ENCODE measurements around the gene MFSD2B.
"Not testable (repeated sequence)": the region's sequence is repeated elsewhere in the genome, so short reads cannot be mapped to it uniquely, and the experiment has no call there.

MFSD2B gene, protein sequence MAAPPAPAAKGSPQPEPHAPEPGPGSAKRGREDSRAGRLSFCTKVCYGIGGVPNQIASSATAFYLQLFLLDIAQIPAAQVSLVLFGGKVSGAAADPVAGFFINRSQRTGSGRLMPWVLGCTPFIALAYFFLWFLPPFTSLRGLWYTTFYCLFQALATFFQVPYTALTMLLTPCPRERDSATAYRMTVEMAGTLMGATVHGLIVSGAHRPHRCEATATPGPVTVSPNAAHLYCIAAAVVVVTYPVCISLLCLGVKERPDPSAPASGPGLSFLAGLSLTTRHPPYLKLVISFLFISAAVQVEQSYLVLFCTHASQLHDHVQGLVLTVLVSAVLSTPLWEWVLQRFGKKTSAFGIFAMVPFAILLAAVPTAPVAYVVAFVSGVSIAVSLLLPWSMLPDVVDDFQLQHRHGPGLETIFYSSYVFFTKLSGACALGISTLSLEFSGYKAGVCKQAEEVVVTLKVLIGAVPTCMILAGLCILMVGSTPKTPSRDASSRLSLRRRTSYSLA

DNA sequence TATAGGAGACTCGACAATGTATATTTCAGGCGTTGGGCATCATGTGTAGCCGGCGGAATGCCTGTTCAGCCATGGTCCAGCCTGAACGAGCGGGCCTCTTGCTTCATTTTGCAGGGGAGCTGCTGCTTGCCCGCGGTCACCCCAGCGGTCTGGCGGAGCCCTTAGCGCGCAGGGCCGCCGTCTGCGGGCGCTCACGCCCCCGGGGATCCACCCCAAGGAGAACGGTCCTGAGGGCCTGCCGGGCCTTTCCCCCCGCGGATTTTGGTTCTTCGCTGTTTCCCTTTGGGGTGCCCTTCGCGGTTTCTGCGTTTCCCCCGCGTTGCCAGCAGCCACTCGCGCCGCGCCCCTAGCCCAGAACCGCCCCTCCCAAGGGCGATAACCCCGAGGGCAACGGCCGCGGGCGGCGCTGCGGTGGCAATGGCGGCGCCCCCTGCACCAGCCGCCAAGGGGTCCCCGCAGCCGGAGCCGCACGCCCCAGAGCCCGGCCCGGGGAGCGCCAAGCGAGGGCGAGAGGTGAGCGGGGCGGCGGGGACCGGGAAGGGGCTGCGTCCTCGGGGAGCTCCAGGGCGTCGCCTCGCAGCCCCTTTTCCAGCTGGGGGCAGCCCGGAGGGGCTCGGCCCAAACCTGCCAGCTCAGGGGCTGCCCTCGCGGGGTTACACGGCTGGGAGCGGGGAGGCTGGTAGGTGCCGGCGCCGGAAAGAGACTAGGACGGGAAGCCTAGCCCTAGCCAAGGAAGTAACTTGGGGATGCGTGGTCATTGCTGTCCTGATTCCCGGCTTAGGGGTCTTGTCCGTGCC, at the start of gene MFSD2B:
MFSD2B (plus strand) TSS at position 406 of the 797 bp plus-strand sequence; CDS start at position 418, 12 bp downstream.
- no peak for DNase-seq

DNA sequence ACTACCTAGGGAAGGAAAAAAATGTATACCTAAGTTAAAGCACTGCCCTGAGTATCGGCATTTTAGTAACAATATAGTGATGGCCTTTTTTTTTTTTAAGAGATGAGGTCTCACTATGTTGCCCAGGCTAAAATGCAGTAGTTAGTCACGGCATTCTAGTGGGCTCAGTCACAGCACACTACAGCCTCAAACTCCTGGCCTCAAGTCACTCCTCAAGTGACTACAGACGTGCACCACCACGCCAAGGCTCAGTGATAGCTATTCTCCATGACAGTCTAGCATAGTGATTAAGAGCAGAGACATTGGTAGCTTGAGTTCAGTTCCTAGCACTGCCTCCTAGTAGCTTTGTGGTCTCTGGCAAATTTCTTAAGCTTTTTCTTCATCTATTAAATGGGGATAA, 42.0 kb upstream of the MFSD2B start:
- DNase-seq: no peak

DNA sequence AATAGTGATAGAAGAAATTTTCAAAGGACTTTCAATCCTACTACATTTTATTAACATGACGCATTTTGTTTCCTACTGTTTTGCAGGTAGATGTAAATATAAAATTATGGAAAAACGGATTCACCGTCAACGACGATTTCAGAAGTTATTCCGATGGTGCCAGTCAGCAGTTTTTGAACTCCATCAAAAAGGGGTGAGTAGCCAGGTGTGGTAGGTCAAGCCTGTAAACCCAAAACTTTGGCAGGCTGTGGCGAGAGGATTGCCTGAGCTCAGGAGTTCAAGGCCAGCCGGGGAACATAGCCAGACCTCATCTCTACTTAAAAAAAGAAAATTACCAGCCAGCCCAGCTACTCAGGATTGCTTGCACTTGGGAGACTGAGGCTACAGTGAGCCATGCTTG, 33.0 kb upstream of the MFSD2B start:
- DNase-seq: no peak

DNA sequence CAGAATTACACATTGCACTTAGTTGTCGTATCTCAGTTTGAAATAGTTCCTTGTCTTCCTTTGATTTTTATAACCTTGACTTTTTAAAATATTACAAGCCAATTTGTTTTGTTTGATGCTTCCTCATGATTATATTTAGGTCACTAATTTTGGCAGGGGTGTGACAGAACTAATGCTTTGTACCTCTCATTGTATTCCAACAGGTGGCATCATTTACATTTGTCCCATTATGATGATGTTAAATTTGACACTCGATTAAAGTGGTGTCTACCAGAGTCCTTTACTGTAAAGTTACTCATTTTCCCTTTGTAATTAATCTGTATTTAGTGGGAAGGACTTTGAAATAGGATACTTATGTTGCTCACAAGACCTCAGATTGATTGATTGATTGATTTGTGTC, 21.5 kb upstream of the MFSD2B start:
- DNase-seq: peak; percentile 25

DNA sequence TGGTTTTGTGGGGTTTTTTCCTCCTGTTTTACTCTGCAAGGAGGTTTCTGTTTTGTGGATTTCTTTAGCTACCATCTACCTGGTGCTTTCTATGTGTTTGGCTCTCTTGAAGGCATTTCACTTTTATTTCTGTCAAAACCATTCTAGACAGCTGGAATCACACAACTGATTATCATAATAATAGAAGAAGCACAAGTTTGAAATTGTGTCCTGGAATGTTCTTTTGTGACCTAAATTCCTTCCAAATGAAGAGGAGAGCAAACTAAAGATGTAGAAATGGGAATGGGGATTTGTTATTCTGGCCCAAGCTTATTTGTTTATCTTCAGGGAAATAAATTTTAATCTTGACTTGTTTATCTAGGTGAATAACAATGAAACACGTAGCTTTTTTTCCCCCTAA, 17.0 kb upstream of the MFSD2B start:
- no peak for DNase-seq

DNA sequence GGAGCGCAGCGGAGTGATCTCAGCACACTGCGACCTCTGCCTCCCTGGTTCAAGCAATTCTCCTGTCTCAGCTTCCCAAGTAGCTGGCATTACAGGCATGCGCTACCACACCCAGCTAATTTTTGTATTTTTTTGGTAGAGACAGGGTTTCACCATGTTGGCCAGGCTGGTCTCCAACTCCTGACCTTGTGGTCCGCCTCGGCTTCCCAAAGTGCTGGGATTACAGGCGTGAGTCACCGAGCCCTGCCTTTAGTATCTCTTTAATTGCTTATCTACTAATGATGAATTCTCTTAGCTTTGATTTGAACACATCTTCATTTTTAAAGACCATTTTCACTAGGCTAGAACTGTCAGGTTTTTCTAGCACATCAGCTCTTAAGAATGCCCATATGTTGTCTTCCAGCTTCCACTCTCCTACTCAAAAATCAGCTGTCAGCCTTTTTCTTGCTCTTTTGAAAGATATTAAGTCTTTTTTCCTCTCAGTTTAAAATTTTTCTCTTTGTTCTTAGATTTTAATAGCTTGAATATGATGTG, 16.1 kb upstream of the MFSD2B start:
- DNase-seq: no peak

DNA sequence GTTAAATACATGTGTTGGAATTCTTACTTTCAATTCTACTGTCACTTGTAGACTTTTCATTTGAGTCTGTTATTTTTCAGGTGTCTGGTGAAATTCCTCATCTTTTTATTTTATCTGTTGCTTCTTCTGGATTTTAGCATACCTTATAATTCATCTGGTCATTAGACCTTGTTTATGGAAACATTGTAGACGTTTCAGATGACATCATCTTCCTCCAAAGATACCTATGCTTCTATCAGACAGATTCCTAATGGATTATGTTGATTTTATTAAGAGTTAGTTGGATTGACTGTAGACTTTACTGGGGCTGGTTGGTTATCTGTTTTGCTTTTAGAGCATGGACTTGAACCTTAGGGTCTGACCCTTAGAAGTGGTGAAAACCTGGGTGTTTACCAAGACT, 15.3 kb upstream of the MFSD2B start:
- no peak for DNase-seq

DNA sequence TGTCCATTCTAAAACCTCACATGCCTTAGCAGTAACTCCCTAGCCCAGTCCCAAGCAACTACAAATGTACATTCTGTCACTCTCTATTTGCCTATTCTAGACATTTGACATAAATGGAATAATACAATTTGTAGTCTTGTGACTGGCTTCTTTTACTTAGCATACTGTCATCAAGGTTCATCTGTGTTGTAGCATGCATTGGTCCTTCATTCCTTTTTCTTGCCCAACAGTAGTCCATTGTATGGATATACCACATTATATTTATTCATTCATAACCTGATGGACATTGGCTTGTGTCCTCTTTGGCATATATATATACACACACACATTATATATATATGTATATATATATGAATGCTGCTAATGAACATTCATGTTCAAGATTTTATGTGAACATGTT, 2.2 kb upstream of the MFSD2B start:
- no peak for DNase-seq

DNA sequence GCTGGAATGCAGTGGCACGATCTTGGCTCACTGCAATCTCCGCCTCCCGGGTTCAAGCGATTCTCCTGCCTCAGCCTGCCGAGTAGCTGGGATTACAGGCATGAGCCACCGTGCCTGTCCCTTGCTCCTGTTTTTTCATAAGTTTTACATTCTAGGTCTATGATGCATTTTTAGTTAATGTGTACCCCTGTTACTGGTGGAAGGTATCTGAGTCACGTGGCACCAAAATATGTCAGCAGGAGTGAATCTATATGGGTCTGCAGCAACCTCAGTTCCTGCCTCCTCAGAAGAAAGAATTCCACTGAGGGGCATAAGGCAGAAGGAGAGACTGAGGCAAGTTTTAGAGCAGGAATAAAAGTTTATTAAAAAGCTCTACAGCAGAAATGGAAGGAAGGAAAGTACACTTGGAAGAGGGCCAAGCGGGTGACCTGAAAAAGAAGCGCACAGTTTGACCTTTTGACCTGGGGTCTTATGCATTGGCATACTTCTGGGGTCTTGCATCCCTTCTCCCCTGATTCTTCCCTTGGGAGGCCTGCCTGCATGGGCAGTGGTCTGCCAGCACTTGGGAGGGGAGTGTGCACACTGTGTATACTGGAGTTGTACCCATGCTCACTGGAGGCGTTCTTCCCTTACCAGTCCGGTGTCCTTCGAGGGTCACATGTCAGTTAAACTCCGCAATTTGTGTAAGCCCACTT, 1.1 kb upstream of the MFSD2B start:
- DNase-seq: no peak

DNA sequence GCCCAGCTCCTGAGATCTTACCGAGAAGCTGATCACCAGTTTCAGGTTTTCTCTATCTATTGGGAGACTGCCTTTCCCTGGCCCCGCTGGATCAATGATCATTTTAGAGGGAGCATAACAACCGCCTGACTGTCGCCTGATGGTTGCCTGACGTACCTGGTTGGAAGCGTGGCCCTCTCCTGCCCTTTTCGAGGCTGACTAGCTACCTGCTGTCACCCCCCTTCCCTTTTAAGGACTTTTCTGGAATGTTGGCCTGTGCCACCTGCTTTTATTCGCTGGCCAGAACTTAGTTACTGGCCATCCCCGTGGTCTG, 562 bp upstream of the MFSD2B start:
- no peak for DNase-seq

DNA sequence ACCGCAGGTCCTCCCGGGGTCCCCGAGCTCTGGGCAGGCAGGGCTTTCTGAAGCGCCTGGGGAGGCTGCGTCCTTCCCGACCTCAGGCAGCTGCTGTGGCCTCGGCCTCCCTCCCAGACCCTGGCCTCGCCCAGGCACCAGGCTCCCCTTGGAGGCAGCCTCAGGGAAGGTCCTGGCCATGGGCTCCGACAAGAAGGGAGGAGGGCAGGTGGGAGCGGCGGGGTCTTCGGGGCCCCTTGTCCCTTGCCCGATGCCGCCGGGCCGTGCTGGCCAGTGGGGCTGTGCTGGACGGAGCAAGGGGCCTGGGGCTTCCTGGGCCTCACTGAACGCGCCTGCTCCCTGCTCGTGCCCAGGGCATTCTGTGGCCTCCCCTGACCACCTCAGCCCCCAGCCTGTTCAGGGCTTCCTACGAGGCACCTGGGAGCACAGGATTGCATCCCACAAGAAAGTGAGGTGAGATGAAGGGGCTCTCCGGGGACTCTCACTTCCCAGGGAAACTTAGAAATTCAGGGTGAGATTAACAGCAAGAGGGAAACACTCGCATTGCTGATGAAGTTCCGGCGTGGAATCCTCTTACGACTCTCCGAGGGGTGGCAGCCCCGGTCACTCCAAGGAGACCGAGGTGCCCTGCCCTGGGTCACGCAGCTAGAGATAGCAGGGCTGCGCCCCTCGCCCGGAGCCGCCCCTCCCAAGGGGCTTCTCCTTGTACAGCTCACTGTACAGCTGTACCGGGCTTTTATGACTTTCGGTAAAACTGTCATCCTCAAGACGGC, 778 bp downstream of the MFSD2B start:
- no peak for DNase-seq

DNA sequence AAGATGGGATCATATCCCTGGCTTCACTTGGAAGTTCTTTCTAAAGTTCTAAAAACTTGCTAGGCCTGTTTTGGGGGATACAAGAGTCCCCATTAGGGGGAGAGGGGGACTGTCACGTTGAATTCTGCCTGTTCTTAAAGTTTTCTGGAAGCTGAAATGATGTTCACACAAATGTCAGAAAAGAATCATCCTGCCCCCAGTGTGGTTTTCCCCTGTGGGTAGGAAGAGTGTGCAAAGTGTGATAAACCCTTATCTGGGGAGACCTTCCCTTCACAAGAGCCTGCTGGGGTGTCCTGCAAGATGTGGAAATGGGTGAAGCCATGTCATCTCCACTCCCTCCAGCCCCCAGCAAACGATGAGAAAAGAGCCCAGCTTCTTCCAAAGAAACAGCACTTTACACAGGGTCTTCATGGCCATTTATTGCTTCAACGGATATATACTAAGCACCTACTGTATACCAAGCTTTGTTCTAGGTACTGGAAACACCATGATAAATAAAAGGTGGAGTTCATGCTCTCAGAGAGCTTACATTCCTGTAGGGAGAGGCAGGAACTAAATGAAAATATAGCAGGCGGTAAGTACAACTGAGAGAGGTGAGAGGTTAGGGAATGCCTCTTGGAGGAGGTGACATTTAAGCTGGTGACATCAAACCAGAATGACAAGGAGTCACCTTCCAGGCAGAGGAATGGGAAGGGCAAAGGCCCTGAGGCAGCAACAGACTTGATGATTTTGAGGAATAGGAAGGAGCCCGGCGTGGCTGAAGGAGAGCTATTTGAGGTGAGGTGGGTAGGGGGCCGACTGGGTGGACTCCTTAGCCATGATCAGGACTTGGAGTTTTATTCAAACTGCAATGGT, 1.6 kb downstream of the MFSD2B start:
- DNase-seq: no peak

DNA sequence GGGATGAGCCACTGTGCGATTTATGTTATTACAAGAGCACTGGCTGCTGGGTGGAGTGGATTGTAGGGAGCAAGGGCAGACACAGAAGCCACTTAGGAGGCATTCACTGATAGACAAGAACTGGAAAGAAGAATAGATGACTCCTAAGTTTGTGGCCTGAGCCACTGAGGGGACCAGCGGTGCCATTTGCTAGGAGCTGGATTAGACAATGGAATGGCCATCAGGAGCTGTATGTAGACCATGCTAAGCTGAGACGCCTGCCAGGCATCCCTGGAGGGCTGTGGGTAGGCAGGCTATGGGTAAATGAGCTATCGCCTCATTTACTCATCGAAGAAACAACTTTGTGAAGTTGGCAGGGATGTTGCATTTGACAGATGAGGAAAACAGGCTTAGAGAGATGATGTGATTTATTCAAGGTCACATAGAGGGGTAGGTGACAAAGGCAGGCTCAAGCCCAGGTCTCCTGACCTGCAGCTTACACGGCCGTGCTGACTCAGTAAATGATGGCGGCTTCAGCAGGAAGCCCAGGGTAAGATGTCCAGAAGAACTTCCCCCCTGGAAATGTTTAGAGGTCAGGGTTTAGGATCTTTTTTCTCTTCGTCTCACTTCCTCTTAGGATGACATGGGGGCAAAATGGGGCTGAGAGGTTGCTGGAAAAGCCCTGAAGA, 2.8 kb downstream of the MFSD2B start:
- DNase-seq: no peak

DNA sequence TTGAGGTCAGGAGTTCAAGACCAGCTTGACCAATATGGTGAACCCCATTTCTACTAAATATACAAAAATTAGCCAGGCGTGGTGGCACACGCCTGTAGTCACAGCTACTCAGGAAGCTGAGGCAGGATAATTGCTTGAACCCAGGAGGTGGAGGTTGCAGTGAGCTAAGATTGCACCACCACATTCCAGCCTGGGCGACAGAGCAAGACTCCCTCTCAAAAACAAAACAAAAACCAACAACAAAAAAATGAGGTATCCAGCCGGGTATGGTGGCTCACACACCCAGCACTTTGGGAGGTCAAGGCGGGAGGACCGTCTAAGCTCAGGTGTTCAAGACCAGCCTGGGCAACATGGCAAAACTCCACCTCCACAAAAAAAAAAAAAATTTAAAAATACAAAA, 5.0 kb downstream of the MFSD2B start:
- not testable (repeated sequence) for DNase-seq

DNA sequence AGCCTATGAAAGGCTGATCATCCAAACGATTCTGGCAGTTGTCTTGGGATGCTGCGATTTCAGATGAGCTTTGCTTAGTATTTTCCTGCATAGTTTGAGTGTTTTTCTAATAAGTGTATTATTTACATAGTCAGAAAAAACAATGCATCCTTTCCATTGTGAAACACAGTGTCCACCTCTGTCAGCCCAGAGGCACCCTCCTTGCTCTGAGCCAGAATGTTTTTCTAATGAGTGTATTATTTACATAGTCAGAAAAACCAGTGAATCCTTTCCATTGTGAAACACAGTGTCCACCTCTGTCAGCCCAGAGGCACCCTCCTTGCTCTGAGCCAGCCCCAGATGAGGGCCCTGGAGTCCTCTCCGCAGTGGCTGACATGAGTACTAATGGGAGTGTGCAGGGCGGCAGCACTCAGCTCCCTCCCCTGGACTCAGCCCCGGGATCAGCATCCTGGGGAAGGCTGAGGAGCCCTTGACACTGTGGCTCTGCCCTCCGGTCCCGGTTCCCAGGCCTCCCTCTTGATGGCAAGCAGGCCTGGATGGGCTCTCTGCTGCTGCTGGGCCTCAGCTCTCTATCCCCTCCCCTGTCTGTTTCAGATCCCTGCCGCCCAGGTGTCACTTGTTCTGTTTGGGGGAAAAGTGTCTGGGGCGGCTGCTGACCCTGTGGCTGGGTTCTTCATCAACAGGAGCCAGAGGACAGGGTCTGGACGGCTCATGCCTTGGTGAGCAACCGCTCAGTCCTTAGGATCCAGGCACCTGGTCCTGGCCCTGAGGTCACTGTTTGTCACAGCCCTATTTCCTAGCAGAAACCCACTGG, 5.9 kb downstream of the MFSD2B start:
- DNase-seq: no peak

DNA sequence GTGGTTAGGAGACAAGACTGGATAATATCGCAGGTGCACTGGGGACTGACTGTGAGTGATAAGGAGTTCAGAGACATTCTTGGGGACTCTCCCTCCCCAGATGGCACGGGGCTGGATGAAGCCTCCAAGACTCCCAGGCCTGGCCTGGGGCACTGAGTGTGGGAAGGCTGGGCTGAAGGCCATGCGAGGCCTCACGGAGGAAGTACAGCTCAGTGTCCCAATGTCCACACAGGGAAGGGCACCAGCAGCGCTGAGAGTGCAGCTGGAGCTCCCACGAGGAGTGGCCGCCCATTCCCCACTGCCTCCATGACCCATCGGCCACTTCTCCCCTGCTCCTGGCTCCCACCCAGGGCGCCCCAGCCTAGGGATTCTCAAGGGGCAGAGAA, 6.5 kb downstream of the MFSD2B start:
- DNase-seq: no peak

DNA sequence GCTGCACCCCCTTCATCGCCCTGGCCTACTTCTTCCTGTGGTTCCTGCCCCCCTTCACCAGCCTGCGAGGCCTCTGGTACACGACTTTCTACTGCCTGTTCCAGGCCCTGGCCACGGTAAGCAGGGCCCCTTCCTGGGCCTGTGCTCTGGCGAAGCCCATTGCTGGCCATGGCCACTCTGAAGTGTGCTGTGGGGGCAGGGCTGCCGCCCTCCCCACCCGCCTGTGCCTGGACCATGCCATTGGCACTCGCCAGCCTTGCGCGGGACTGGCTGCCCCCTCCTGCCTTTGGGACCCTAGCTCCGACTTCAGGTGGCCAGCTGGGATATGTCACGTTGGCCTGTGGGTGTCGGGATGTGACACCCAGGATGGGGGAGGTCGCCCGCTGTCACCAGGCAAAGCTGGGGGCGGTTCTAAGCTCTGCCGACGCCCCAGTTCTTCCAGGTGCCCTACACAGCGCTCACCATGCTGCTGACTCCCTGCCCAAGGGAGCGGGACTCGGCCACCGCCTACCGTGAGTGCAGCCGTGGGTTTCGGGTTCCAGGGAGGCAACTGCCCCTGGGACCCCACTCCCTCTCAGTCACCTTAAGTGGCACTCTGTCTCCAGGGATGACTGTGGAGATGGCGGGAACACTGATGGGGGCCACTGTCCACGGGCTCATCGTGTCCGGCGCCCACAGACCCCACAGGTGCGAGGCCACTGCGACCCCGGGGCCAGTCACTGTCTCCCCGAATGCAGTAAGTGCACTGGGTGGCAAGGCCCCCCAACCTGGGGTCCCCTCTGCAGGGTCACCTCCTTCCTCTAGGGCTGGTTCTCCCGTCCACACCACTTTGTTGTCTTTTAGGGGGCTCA, 7.2 kb downstream of the MFSD2B start:
- no peak for DNase-seq

DNA sequence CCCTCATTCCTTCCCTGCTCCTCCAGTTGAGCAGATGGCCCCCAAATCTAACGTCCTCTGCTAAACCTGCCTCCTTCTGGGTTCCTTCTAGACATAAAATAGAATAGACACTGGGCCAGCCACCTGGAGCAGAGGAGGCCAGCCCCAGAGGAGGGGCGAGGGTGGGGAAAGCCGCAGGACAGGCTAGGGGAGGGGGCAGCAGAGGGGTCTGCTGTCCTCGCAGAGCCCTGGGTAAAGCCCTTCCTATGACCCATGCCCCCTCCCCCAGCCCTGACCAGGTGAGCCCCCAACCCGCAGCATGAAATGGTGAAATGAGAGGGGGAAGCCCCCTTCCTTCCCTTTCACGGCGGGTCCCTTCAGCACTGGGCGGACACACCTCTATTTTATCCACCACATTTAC, 7.8 kb downstream of the MFSD2B start:
- DNase-seq: no peak

DNA sequence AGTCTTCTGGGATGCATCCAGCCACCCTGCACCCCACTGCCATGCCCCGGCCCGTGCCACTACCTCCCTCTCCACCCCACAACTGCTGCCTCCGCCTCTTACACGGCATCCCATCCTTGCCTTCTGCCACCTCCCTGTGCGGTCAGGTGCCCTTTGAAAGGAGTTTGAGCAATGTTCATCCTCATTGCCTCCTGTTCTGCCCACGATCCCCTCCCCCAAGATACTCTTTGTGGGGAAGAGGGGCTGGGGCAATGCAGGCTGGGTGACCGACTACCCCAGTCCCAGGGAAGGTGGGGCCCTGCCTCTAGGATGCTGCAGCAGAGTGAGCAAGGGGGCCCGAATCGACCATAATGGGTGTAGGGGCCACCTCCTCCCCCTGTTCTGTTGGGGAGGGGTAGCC, 8.4 kb downstream of the MFSD2B start:
- DNase-seq: no peak

All from CD4-positive, alpha-beta T cell treated with Interleukin-4 for 4 hours (primary cell).